Breast epithelium (tissue), 3 donors: ENCODE results near the gene PXDN.

Experiments used
- CTCF ChIP-seq, 3 donors: fragments of 450-650 bp; IDR thresholded peaks; one replicate each; pipeline ENCODE4 v1.5.1; 2016 to 2017; ENCODE audit warnings: antibody characterized with exemption in 3 of 3, mild to moderate bottlenecking in 3 of 3, moderate library complexity in 3 of 3
- POLR2A ChIP-seq: fragments of 450-650 bp; IDR thresholded peaks from one replicate; pipeline ENCODE4 v1.6.1; 2016; ENCODE audit warnings: antibody characterized with exemption, mild to moderate bottlenecking, moderate library complexity

- TF ChIP-seq CTCF (IDR thresholded peaks at IDR 0.05) (no peak), POLR2A (no peak)
Measured at GRCh38 chr2:1671916-1672315, 72.4 kb downstream of the PXDN start.
